WTC11 (cell line): ENCODE data around the gene ZNF358. TPM values are rescaled to one million over a fixed set of nuclear protein-coding genes. Genes with fewer than 3 reads are reported as not detected.
A peak's percentile ranks its signal among the peaks of the same experiment; 100 is the strongest.

ENCODE experiments used
- ATAC-seq: fragments of 200-7000 bp; cut with Tn5 transposase; 2 replicates; pipeline ENCODE4 v1.10.0; 2021; ENCODE audit warnings: mild to moderate bottlenecking, moderate library complexity
- CTCF ChIA-PET: fragments of 300-600 bp; sonication (Branson Sonifier 250); formaldehyde crosslinking; loops from one replicate; lab custom pipeline; 2021; ENCODE audit warnings: antibody characterized with exemption; lab: Charles Lee
- POLR2A ChIA-PET: fragments of 350-600 bp; sonication (Branson Sonifier 250); formaldehyde crosslinking; loops from one replicate; lab custom pipeline; 2021; ENCODE audit warnings: antibody characterized with exemption; lab: Charles Lee
- DNase-seq: peaks from one replicate; pipeline ENCODE4 v3.0.0; 2021; ENCODE audit warnings: low spot score
- H3K27ac Mint-ChIP-seq: 2 replicates; pipeline ENCODE4 v1.8.0; 2021; ENCODE audit warnings: mixed read lengths
- H3K27me3 Mint-ChIP-seq: 2 replicates; pipeline ENCODE4 v1.8.0; 2021; ENCODE audit warnings: low read depth, mild to moderate bottlenecking, moderate library complexity, mixed read lengths
- H3K36me3 Mint-ChIP-seq: 2 replicates; pipeline ENCODE4 v1.8.0; 2021; ENCODE audit warnings: mixed read lengths
- H3K4me1 Mint-ChIP-seq: 2 replicates; pipeline ENCODE4 v1.8.0; 2022; ENCODE audit warnings: mixed read lengths
- H3K4me3 Mint-ChIP-seq: 2 replicates; pipeline ENCODE4 v1.8.0; 2021; ENCODE audit warnings: mild to moderate bottlenecking, moderate library complexity, mixed read lengths
- H3K9me3 Mint-ChIP-seq: 2 replicates; pipeline ENCODE4 v1.8.0; 2021; ENCODE audit warnings: mixed read lengths
- ARID4B ChIP-seq: sonication (generic); formaldehyde crosslinking; IDR thresholded peaks from 2 replicates; pipeline ENCODE4 v1.8.0; 2023; ENCODE audit warnings: missing genetic modification reagents, mild to moderate bottlenecking, borderline replicate concordance
- CBFB ChIP-seq: sonication (generic); formaldehyde crosslinking; IDR thresholded peaks from 2 replicates; pipeline ENCODE4 v1.8.1; 2022; ENCODE audit warnings: mild to moderate bottlenecking, low read depth, missing genetic modification reagents
- CREM ChIP-seq: sonication (generic); formaldehyde crosslinking; IDR thresholded peaks from 2 replicates; pipeline ENCODE4 v1.8.1; 2022; ENCODE audit warnings: mild to moderate bottlenecking, missing genetic modification reagents, moderate library complexity
- FOXP1 ChIP-seq: sonication (generic); formaldehyde crosslinking; IDR thresholded peaks from 2 replicates; pipeline ENCODE4 v1.8.0; 2022; ENCODE audit warnings: missing genetic modification reagents, mild to moderate bottlenecking, moderate library complexity, borderline replicate concordance
- IRF2 ChIP-seq: sonication (generic); formaldehyde crosslinking; IDR thresholded peaks from 2 replicates; pipeline ENCODE4 v1.8.0; 2022; ENCODE audit warnings: low read depth, missing genetic modification reagents, borderline replicate concordance
- NR3C1 ChIP-seq: sonication (generic); formaldehyde crosslinking; conservative IDR thresholded peaks from 2 replicates; pipeline ENCODE4 v1.8.1; 2023; ENCODE audit warnings: low read depth, mild to moderate bottlenecking, missing genetic modification reagents
- OVOL2 ChIP-seq: fragments of 250-450 bp; sonication (Bioruptor Pico); IDR thresholded peaks from 2 replicates; pipeline ENCODE4 v1.9.0; 2021; ENCODE audit warnings: mild to moderate bottlenecking, borderline replicate concordance
- RELA ChIP-seq: sonication (generic); formaldehyde crosslinking; IDR thresholded peaks from 2 replicates; pipeline ENCODE4 v1.8.1; 2022; ENCODE audit warnings: missing genetic modification reagents, mild to moderate bottlenecking, borderline replicate concordance
- SOX15 ChIP-seq: fragments of 250-450 bp; sonication (Bioruptor Pico); IDR thresholded peaks from 2 replicates; pipeline ENCODE4 v1.9.0; 2021; ENCODE audit warnings: mild to moderate bottlenecking
- SP1 ChIP-seq: sonication (generic); formaldehyde crosslinking; conservative IDR thresholded peaks from 2 replicates; pipeline ENCODE4 v1.8.1; 2022; ENCODE audit warnings: missing genetic modification reagents
- TEAD1 ChIP-seq: sonication (generic); formaldehyde crosslinking; IDR thresholded peaks from 2 replicates; pipeline ENCODE4 v1.8.0; 2022; ENCODE audit warnings: mild to moderate bottlenecking, missing genetic modification reagents
- total RNA-seq: library from RNA; stranded (reverse); gene quantifications from 3 replicates; pipeline ENCODE4 v1.2.3, GENCODE V29; 2021
- TF ChIP-seq, protein P1 (sequence below): fragments of 200-600 bp; IDR thresholded peaks from 2 replicates; pipeline ENCODE4 v1.8.0; 2022; ENCODE audit warnings: antibody characterized with exemption
- TF ChIP-seq, protein P2 (sequence below): sonication (generic); formaldehyde crosslinking; IDR thresholded peaks from 2 replicates; pipeline ENCODE4 v1.8.1; 2023; ENCODE audit warnings: mild to moderate bottlenecking, missing genetic modification reagents, moderate library complexity

The ZNF358 gene
- total RNA-seq, 1 experiment from 2014 or later = 37.5 TPM

DNA sequence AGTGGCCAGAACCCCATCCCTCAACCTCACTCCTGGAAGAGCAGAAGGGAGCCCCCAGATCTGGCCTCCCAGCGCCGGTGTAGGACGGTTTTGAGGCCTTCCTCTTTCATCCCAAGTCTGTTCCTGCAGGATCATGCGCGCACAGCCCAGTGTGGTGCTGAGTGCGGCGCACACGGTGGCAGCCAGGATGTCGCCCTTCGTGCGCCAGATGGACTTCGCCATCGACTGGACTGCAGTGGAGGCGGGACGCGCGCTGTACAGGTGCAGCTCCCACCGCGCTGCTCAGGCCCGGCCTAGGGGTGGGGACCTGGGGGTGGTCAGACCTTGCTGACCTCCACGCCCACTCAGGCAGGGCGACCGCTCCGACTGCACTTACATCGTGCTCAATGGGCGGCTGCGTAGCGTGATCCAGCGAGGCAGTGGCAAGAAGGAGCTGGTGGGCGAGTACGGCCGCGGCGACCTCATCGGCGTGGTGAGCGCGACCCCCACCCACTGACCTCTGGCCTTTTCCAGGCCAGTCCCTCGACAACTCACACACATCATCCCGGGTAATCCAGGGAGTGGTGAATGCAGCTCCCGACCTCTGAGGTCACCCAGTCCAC, 34.4 kb downstream of the ZNF358 start:
- no peak overlapping the region for H3K27ac Mint-ChIP-seq
- ChIA-PET CTCF (interaction anchor here (0.6 to 2.3 kb wide), 9 partner anchors 18 to 370 kb away, joined by 4 to 18 read pairs (median 6); partner anchors contain the start of gene TRAPPC5), POLR2A (interaction anchor here (0.8 kb wide), 1 partner anchor 28 kb away, joined by 3 read pairs; no protein-coding TSS in a partner anchor)
- H3K27me3 Mint-ChIP-seq = peaks cover 5% of the 10 kb centered on the region; the same call in 1 of the 2 replicates
- peaks cover 12% of the 10 kb centered on the region for H3K36me3 Mint-ChIP-seq
- DNase-seq (no peak), ATAC-seq (no peak)
- H3K4me1 Mint-ChIP-seq = peaks cover 8% of the 10 kb centered on the region
- H3K9me3 Mint-ChIP-seq = no peaks in the 10 kb centered on the region
- TF ChIP-seq OVOL2 (CRISPR knock-in tag) = no peak
- 0 out of 2 replicates have a peak, but pooled peaks have one; percentile 58 for TF ChIP-seq RELA (CRISPR knock-in tag)
- TF ChIP-seq FOXP1 (CRISPR knock-in tag) = 0 out of 2 replicates have a peak, but pooled peaks have one; percentile 46
- peak overlapping the region; percentile 74 for H3K4me3 Mint-ChIP-seq

GRCh38 chr19:7550987-7551761, 35.3 kb downstream of the ZNF358 start:
- peak overlapping the region; percentile 74 for H3K4me3 Mint-ChIP-seq
- H3K4me1 Mint-ChIP-seq = peaks cover 8% of the 10 kb centered on the region
- ChIA-PET CTCF (interaction anchor here (0.6 to 2.3 kb wide), 9 partner anchors 17 to 370 kb away, joined by 3 to 18 read pairs (median 6); partner anchors contain the start of gene TRAPPC5), POLR2A (interaction anchor here (0.8 kb wide), 1 partner anchor 29 kb away, joined by 3 read pairs; no protein-coding TSS in a partner anchor)
- peaks cover 12% of the 10 kb centered on the region for H3K36me3 Mint-ChIP-seq
- TF ChIP-seq, protein P1, sequence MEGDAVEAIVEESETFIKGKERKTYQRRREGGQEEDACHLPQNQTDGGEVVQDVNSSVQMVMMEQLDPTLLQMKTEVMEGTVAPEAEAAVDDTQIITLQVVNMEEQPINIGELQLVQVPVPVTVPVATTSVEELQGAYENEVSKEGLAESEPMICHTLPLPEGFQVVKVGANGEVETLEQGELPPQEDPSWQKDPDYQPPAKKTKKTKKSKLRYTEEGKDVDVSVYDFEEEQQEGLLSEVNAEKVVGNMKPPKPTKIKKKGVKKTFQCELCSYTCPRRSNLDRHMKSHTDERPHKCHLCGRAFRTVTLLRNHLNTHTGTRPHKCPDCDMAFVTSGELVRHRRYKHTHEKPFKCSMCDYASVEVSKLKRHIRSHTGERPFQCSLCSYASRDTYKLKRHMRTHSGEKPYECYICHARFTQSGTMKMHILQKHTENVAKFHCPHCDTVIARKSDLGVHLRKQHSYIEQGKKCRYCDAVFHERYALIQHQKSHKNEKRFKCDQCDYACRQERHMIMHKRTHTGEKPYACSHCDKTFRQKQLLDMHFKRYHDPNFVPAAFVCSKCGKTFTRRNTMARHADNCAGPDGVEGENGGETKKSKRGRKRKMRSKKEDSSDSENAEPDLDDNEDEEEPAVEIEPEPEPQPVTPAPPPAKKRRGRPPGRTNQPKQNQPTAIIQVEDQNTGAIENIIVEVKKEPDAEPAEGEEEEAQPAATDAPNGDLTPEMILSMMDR = no peak
- TF ChIP-seq CREM (CRISPR knock-in tag) (peak; percentile 48; the same call in 1 of the 2 replicates), ARID4B (no peak), SOX15 (CRISPR knock-in tag) (no peak), SP1 (CRISPR knock-in tag) (peak; percentile 99), RELA (CRISPR knock-in tag) (no peak), TEAD1 (CRISPR knock-in tag) (peak; percentile 60; the same call in 1 of the 2 replicates), CBFB (CRISPR knock-in tag) (no peak), IRF2 (no peak), NR3C1 (CRISPR knock-in tag) (no peak)
- TF ChIP-seq, protein P2, sequence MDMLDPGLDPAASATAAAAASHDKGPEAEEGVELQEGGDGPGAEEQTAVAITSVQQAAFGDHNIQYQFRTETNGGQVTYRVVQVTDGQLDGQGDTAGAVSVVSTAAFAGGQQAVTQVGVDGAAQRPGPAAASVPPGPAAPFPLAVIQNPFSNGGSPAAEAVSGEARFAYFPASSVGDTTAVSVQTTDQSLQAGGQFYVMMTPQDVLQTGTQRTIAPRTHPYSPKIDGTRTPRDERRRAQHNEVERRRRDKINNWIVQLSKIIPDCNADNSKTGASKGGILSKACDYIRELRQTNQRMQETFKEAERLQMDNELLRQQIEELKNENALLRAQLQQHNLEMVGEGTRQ (CRISPR knock-in tag) = peak; percentile 55
- peak; percentile 86 for ATAC-seq
- no peaks in the 10 kb centered on the region for H3K9me3 Mint-ChIP-seq
- peak; percentile 95 for DNase-seq
- H3K27ac Mint-ChIP-seq = peak overlapping the region; percentile 71
- H3K27me3 Mint-ChIP-seq = peaks cover 5% of the 10 kb centered on the region; the same call in 1 of the 2 replicates
